Ramos (cell line): ENCODE measurements around the gene FAM118B.
"Not testable (repeated sequence)": the region's sequence is repeated elsewhere in the genome, so short reads cannot be mapped to it uniquely, and the experiment has no call there.

Experiments
- in situ Hi-C: fragments of 300-500 bp; cut with MboI; formaldehyde crosslinking; loops from one replicate; pipeline ENCODE4 v1.14.3; 2022; ENCODE audit warnings: low sequenced_read_pairs; ENCODE audit not compliant: unreplicated experiment

The FAM118B gene

DNA sequence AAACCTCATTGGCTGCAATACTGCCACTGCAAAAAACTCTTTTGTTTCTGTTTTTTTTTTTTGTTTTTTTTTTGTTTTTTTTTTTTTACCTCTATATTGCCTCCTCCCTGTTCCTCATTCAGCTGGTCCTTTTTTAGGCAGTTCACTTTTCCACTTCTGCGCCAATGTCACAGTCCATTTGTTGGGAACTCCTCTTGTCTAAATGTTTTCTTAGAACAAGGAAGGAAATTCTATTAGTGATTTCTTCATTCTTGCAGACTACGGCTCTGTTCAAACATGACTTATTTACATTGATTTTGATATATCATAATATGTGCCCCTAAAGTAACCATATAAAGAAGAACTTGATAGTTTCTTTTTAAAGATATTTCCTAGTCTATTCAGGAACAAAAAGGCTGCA, 2.9 kb downstream of the FAM118B start:
- in situ Hi-C loops, result loop anchor here (25.0 kb wide), 1 partner anchor 602 kb away; no protein-coding TSS in a partner anchor

DNA sequence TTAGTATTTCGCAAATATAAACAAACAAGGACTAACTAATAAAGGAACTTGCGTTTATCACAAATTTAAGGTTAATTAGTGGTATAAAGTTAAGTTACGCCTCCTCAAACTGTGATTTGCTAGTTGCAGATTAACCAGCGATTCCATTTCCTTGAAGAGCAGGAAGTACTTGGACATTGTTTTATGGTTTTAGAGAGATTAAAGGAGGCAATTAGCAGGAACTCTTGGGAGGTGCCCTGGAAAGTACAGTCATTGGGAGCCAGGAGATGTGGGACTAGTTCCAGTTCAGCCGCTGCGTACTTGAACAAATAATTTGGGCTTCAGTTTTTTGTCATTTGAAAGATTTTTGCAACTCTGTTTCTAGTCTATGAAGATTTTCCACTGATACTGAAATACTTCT, 3.3 kb downstream of the FAM118B start:
- in situ Hi-C loops, result loop anchor here (25.0 kb wide), 1 partner anchor 603 kb away; no protein-coding TSS in a partner anchor

DNA sequence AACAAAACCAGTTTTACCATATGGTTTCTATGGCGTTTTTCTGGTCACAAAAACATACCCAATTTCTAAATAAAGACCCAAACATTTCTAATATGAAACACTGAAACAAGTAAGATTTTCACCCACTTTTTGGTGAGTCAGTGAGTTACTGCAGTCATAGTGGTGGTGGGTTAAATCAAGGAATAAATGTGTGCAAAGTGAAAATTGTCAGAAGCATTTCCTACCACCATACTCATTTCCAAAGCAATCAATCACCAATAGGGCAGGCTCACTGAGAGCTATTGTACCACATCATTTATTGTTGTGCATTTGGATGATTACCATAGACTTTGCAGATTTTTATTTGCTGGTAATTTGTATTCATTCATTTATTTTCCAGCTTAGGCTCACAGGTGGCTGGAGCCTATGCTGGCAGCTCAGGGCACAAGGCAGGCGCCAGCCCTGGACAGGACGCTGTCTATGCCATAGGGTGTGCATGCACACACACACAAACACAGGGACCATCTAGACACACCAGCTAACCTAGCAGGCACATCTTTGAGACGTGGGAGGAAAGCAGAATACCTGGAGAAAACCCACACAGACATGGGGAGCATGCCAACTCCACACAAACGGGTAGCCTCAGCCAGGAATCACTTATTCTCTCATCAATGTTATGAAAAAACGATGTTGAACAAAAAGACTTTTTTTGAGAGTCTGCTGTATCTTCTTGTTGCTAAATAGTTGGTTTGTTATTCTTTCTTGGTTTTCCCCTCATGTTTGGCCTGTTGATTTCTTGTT, 5.1 kb downstream of the FAM118B start:
- in situ Hi-C loops, result loop anchor here (25.0 kb wide), 1 partner anchor 604 kb away; no protein-coding TSS in a partner anchor

DNA sequence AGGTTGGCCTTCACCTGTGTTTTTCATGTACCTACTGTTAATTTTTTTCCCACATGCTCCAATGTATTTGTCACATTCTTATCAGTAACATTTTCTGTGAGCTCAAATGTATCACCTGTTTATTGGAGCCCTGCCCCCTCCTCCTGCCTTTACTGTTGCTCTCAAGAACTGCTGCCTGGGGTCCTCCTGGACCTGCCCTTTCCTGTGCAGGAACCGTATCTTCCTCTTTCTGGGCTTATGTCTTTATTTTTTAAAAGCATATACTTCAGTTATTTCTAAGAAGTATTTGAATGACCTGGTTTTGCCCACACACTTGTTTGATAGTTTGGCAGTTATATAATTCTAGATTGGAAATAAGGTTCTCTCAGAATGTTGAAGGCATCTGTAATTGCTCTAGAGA, 5.9 kb downstream of the FAM118B start:
- in situ Hi-C loops, result loop anchor here (25.0 kb wide), 1 partner anchor 605 kb away; no protein-coding TSS in a partner anchor

DNA sequence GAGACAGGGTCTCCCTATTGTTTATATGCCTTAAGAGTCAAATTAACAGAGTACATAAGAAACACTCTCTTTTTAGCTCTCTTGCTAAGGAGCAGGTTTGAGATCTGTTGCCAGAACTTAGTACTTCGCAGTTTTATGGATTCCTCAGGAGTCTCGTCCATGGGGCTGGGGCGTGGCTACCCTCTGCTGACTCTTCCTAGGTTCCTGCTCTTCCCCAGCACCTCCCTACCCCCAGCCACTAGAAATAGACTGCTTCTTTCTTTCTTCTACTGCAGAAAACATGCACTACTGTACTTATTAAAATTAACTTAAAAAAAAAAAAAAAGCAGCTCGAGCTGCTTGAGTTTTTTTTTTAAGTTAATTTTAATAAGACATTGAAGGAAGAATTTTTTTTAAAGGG, 8.0 kb downstream of the FAM118B start:
- in situ Hi-C loops, result loop anchor here (25.0 kb wide), 1 partner anchor 607 kb away; no protein-coding TSS in a partner anchor

DNA sequence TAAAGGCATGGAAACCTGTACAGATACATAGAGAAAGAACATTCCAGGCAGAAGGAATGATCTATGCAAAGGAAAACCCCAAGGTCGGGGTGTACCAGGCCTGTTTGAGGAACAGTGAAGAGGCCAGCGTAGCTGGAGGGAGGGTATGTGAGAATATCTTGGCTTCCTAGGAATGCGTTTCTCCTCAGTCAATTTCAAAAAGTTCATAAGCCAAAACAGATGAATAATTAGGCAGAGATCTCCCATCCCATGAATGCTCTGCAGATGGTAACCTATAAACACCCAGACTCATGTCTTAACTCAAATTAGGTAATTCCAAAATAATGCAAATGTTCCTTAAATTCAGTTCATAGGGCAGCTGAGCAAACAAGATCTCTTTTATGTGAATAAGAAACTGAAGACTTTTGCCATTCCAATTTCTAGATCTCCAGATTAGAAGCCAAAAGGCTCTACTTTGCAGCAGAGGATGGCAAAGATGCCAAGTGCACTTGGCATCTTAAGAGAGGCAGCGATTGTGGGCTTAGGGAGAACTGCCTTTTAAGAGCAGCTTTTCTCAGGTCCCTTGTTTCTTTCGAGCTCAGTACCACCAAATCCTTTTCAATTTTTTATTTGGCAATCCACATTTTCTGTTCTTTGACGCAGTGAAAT, 13.2 kb downstream of the FAM118B start:
- in situ Hi-C loops, result loop anchor here (25.0 kb wide), 1 partner anchor 612 kb away; no protein-coding TSS in a partner anchor

DNA sequence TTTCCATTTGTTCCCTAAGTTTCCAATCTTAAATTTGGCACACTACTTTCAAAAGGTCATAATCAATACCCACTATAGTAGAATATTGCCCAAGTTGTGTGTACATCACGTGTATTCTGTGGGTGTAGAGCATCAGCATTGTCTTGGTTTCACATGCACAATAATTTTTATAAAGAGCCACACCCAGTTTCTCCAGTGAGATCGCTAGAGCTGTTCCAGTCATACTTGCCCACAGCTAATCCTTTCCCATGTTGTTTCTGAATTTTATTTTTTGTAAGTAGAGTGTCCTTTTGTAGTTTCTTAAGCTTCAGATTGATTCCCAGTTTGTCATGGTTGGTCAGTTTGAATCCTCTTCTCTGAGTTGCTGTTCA, 13.7 kb downstream of the FAM118B start:
- in situ Hi-C loops, result no loop called here

DNA sequence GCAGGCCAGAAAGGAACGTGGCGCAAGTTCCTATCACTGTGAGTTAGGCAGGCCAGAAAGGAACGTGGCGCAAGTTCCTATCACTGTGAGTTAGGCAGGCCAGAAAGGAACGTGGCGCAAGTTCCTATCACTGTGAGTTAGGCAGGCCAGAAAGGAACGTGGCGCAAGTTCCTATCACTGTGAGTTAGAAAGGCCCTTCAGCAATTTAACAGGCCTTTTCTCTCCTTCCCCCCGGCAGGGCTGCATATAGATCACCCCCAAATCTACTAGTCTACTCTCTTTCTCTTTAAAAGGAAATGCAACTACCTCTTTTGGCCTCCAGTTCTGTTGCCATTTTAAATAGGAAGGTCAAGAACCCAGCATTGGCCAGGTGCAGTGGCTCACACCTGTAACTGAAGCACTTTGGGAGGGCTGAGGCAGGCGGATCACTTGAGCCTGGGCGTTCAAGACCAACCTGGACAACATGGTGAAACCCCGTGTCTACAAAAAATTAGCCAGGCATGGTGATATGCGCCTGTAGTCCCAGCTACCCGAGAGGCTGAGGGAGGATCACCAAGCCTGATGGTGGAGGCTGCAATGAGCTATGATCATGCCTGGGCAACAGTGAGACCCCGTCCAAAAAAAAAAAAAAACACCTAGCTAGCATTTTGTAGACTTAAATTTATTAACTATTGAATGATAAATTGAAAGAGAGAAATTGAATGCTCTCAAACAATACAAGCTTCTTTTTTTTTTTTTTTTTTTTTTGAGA, 14.9 kb downstream of the FAM118B start:
- in situ Hi-C loops, result no loop called here

DNA sequence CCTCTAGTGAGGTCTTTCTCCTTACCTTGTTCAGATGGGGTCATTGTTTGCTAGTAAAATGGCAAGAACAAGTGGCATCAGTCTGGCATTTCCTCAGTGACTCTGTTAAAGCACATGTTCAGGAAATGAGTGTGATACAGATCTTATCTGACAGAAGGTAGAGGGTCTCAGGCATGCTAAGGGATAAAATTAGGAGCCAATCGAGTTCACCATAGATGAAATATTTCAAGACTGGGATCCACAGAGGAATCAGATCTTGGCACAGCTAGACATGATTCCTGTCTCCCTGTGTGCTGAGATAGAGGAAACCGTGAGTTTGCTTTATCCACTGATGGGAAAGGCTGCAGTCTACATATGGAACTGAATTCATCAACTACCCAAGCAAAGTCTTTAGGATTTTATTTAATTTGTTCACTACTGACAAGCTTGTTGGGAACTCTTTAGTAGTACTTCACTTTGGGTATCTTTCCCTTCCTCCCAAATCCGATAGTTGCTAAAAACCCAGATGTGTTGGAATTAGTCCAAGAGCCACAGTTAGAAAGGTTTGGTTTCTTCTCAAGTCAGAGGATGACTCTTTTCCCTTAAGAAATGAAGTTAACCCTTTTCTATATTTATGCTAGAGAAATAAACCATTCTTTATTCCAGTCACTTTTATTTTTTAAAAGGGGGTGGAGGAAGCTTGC, 18.4 kb downstream of the FAM118B start:
- in situ Hi-C loops, result no loop called here

DNA sequence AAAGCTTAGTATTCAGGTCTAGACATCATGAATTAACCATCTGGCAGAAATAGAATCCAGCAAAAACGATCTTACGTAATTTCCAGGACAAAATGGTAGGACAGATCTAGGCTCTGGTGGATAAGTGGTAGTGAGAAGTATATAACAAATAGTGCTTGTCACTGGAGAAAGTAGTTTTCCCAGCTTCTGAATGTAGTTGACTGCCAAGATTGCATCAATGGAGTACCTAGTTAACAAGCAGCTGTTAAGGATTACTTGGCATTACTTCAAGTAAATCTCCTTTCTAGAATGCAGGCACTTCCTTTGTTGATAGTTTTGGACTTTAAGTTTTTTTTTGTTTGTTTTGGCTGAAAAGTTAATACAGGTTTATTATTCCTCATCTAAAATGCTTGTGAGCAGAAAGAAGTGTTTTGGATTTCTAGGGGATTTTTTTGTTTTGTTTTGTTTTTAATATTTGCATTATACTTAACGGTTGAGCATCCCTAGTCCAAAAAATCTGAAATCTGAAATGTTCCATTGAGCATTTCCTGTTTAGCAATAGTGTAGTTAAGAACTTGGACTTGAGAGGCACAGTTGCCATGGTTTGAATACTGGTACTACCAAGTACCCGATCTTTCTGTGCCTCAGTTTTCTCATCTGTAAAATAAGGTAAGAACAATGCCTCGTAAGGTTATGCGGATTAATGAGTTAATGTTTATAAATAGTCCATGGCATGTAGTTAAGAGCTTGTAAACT, 20.3 kb downstream of the FAM118B start:
- in situ Hi-C loops, result no loop called here

DNA sequence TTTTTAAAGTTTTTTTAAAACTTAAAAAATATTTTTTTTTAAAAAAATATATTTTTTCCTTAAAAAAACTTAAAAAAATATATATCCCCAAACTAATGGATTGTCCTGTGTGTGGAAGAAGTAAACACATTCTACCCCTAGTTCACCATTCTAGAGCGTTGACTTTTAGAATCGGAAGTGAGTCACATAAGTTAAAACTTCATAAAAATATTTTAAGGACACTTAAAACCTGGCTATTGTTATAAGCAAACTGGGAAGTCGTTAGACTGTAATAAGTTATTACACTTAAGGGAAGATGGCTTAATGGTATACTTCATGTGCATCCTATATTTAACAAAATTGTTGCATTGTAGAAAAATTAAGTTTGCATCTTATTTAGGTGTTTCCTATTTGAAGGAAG, 21.1 kb downstream of the FAM118B start:
- in situ Hi-C loops, result no loop called here

DNA sequence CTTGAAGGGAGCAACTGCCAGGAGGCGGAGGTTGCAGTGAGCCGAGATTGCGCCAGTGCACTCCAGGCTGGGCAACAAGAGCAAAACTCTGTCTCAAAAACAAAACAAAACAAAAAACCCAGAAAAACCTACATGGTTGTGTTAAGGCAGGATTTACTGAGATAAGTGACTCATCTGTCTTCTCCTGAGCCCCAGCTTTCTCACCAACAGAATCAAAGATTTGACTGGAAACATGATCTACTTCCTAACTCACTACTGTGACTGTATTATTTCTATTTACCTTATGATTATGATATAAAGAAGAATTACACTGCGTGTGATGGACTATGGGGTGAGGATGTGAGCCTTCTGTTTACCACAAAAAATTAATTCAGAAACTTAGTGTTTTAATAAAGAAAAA, 21.8 kb downstream of the FAM118B start:
- in situ Hi-C loops, result no loop called here

DNA sequence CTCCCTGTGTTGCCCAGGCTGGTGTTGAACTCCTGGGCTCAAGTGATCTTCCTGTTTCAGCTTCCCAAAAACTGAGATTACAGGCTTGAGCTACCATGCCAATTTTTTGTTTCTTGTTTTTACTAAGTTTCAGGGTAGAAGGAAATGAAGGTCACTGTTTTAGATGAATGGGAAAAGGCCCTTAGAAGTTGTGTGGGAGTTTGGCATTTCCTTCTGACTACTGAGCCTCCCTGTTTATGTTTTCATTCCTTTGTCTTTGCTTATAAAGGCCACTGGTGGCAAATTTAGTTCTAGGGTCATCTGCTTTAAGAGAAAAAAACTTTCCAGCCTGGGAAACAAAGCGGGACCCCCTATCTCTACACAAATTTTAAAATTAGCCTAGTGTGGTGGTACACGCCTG, 35.1 kb downstream of the FAM118B start:
- in situ Hi-C loops, result no loop called here

DNA sequence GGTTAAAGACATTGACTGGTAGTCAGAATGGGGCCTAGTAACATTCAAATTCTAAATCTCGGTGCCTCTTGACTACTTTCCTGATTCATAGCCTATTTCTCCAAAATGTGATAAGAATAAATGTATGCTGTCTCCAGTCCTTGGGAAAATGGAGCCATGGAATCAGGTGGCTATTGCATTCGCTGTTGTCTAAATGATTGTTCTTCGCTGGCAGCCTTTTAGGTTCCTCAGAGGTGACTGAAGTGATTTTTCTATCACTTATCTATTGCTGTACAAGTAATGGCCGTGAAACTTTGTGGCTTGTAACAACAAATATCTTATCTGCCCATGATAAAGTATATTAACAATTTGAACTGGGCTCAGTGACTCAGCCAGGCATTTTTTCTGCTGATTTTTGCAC, 41.7 kb downstream of the FAM118B start:
- in situ Hi-C loops, result no loop called here

DNA sequence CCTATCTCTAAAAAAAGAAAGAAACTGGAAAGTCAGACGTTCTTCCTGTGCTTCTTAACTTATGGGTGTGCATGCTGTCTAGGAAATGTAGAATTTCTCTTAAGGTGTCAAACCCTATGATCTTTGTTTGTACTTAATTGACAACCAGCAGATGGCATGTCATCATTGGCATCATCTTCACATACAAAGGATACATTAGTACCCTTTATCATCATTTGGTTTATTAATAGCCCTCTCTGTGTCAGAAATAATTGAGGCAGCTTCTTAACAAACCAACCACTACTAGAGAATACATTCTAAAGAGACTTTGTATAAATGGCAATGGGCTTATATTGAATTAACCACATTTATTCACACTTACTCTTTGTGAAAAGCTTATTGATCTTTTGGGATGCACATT, 43.2 kb downstream of the FAM118B start:
- in situ Hi-C loops, result no loop called here

DNA sequence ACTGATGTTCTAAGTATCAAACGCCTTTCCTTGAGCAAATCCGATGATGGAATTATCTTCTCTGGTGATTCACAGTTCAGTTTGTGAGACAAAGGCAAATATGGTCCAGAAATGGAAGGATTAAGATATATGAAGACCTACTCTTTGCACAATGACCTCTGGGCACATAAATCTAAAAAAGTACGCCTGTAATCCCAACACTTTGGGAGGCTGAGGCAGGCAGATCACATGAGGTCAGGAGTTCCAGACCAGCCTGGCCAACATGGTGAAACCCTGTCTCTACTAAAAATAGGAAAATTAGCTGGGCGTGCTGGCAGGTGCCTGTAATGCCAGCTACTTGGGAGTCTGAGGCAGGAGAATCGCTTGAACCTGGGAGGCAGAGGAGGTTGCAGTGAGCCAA, 43.9 kb downstream of the FAM118B start:
- in situ Hi-C loops, result not testable (repeated sequence)

DNA sequence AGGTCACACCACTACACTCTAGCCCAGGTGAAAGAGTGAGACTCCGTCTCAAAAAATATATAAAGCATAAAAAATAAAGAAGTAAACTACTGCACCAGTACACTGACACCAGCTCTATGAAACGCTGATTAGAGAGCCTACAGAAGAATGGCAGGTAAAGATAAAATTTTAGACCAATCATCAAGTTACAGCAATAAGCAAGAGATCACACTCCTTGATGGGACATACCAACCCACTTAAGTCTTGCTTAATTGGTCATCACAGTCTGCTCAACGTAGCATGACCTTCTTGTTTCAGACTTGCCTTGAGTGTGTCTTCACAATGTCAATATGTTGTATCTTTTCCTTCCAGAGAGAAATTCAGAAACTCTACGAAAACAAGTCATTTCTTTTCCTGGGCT, 44.6 kb downstream of the FAM118B start:
- in situ Hi-C loops, result no loop called here

DNA sequence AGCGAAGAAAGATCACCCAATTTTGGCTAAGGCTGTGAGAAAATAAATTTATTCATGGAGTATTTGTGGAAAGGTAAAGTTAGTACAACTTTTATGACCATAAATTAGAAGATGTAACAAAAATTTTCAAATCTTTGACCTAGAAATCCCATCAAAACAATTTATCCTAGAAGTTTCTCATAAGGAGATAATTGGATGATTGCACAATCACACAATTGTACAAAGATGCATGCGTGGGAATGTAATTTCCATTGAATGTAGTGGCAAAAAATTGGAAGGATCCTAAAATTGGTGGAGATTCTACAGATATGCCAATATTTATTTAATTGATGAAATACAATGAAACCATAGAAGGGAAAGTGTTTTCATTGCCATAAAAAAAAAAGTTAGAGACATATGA, 45.6 kb downstream of the FAM118B start:
- in situ Hi-C loops, result no loop called here

DNA sequence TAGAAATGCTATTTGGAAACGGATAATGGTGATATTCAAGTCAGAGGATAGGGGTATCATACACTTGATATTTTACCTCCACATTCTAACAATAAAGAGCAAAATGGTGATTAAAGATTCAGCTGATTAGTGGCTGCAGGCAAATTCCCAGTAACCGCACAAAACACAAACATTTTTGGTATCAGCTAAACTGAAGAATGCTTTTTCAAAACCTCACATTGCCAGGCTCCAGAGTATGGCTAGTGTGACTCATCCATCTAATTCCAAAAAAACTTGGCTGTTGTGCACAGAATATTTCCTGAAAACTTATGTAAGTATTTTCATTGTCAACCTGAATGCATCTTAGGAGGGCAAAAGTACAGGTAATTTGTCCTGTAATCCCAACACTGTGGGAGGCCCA, 46.2 kb downstream of the FAM118B start:
- in situ Hi-C loops, result no loop called here

DNA sequence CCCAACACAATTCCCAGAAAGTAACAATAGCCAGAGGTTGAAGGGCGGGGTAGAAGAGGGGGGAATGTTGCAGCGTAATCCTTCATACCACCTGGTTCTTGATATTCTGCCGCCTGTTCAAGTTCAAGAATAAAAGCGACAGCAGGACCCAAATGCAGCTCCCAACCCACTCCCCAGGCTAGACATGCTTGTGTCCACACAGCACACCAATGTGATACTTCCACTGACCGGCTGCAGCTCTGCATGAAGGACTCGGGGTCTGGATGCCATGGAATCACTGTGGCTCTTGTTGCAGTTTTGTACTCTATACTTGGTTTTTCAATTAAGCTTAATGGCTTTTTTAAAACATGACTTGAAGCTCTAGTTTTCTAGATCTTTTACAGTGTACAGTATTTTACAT, 50.6 kb downstream of the FAM118B start:
- in situ Hi-C loops, result no loop called here
